Measurements from ENCODE around the gene SLC29A1. TPM values are rescaled to one million over a fixed set of nuclear protein-coding genes. Genes with fewer than 3 reads are reported as not detected.

The SLC29A1 gene
- total and polyA plus RNA-seq, 2 donors (not counting 1 experiment from before 2014, with no cell fraction given), result 6.0 to 7.3 TPM

GRCh38 chr6:44272999-44273566 is 49.7 kb downstream of the SLC29A1 start:
- peak overlapping the region; percentile 13 for H3K4me3 Mint-ChIP-seq
- no peak overlapping the region for H3K27ac ChIP-seq (ENCODE audit: low read length in 2 of 2)
- H3K9me3 Mint-ChIP-seq (ENCODE audit: insufficient read depth), result no peaks in the 10 kb centered on the region
- H3K9ac ChIP-seq (ENCODE audit: low read length), result no peak overlapping the region
- H3K27me3 Mint-ChIP-seq, result peaks cover 55% of the 10 kb centered on the region
- DNase-seq (no peak), ATAC-seq (ENCODE audit: low read depth) (no peak)
- no peaks in the 10 kb centered on the region for H3K79me2 ChIP-seq (ENCODE audit: control insufficient read depth, insufficient read depth, low read length)
- POLR2A ChIA-PET, result no interaction called here
- CTCF ChIA-PET, result no interaction called here
- intact Hi-C loops (cut with micrococcal nuclease), result no loop called here
- H2AFZ ChIP-seq (ENCODE audit: insufficient read depth, low read depth, low read length, poor library complexity, severe bottlenecking), result no peak overlapping the region
- H3K27me3 ChIP-seq (replicated peaks in 1 of 4; ENCODE audit: control extremely low read depth in 1 of 4, control insufficient read depth in 3 of 4, insufficient read depth in 4 of 4, low read length in 3 of 4), result peaks cover 0 to 76% (median 40%) of the 10 kb centered on the region in 4 experiments
- H3K4me1 ChIP-seq (ENCODE audit: control insufficient read depth in 2 of 2, insufficient read depth in 2 of 2, low read length in 2 of 2), result peaks cover 17 to 21% of the 10 kb centered on the region in 2 donors
- H4K20me1 ChIP-seq (ENCODE audit: control insufficient read depth, insufficient read depth, low read length, poor library complexity, severe bottlenecking), result no peaks in the 10 kb centered on the region
- peaks cover 0 to 7% (median 0%) of the 10 kb centered on the region in 3 donors for H3K9me3 ChIP-seq (ENCODE audit: control extremely low read depth in 1 of 3, control insufficient read depth in 2 of 3, insufficient read depth in 1 of 3, low read length in 2 of 3)
- no peak for TF ChIP-seq EZH2 (IDR thresholded peaks at IDR 0.05; ENCODE audit: borderline replicate concordance, insufficient read depth, low read depth, low read length, poor library complexity, severe bottlenecking)
- TF ChIP-seq CTCF (IDR thresholded peaks at IDR 0.05), result no peak
- no peak overlapping the region for H3K4me2 ChIP-seq (replicated peaks; ENCODE audit: low read depth, low read length, poor library complexity, severe bottlenecking)
- no peaks in the 10 kb centered on the region for H3K36me3 ChIP-seq (replicated peaks in 1 of 2; ENCODE audit: control extremely low read depth in 1 of 2, control insufficient read depth in 1 of 2, extremely low read depth in 1 of 2, insufficient read depth in 2 of 2, low read length in 1 of 2)
- H3K27ac Mint-ChIP-seq, result no peak overlapping the region
- peaks cover 20% of the 10 kb centered on the region for H3K4me1 Mint-ChIP-seq
- no peak overlapping the region for H3K4me3 ChIP-seq (ENCODE audit: control extremely low read depth in 1 of 5, extremely low read depth in 1 of 5, insufficient read depth in 1 of 5, low read depth in 2 of 5, low read length in 4 of 5)
- 91% methylated on average over 16 of the region's 23 CpGs for WGBS (ENCODE audit: insufficient coverage)

- CTCF ChIA-PET, result no interaction called here
- Histone ChIP-seq H3K9ac (ENCODE audit: low read length) (no peak overlapping the region), H3K4me2 (replicated peaks; ENCODE audit: low read depth, low read length, poor library complexity, severe bottlenecking) (no peak overlapping the region), H4K20me1 (ENCODE audit: control insufficient read depth, insufficient read depth, low read length, poor library complexity, severe bottlenecking) (no peaks in the 10 kb centered on the region), H3K79me2 (ENCODE audit: control insufficient read depth, insufficient read depth, low read length) (no peaks in the 10 kb centered on the region), H3K9me3 (ENCODE audit: control extremely low read depth in 1 of 3, control insufficient read depth in 2 of 3, insufficient read depth in 1 of 3, low read length in 2 of 3) (peaks cover 0 to 10% (median 0%) of the 10 kb centered on the region in 3 donors), H2AFZ (ENCODE audit: insufficient read depth, low read depth, low read length, poor library complexity, severe bottlenecking) (no peak overlapping the region), H3K27me3 (replicated peaks in 1 of 4; ENCODE audit: control extremely low read depth in 1 of 4, control insufficient read depth in 3 of 4, insufficient read depth in 4 of 4, low read length in 3 of 4) (peaks cover 0 to 79% (median 41%) of the 10 kb centered on the region in 4 experiments), H3K27ac (ENCODE audit: low read length in 2 of 2) (no peak overlapping the region), H3K4me1 (ENCODE audit: control insufficient read depth in 2 of 2, insufficient read depth in 2 of 2, low read length in 2 of 2) (peaks cover 17 to 21% of the 10 kb centered on the region in 2 donors), H3K36me3 (replicated peaks in 1 of 2; ENCODE audit: control extremely low read depth in 1 of 2, control insufficient read depth in 1 of 2, extremely low read depth in 1 of 2, insufficient read depth in 2 of 2, low read length in 1 of 2) (no peaks in the 10 kb centered on the region), H3K4me3 (ENCODE audit: control extremely low read depth in 1 of 5, extremely low read depth in 1 of 5, insufficient read depth in 1 of 5, low read depth in 2 of 5, low read length in 4 of 5) (no peak overlapping the region)
- intact Hi-C loops (cut with micrococcal nuclease), result no loop called here
- no CpG with 5 or more reads among the region's 1 CpG for WGBS (ENCODE audit: insufficient coverage)
- POLR2A ChIA-PET, result no interaction called here
- peaks cover 61% of the 10 kb centered on the region for H3K27me3 Mint-ChIP-seq
- H3K4me1 Mint-ChIP-seq, result peaks cover 20% of the 10 kb centered on the region
- no peak for ATAC-seq (ENCODE audit: low read depth)
- DNase-seq, result no peak
- H3K4me3 Mint-ChIP-seq, result no peak overlapping the region
- TF ChIP-seq EZH2 (IDR thresholded peaks at IDR 0.05; ENCODE audit: borderline replicate concordance, insufficient read depth, low read depth, low read length, poor library complexity, severe bottlenecking), result no peak
- TF ChIP-seq CTCF (IDR thresholded peaks at IDR 0.05), result no peak
- H3K9me3 Mint-ChIP-seq (ENCODE audit: insufficient read depth), result no peaks in the 10 kb centered on the region
- no peak overlapping the region for H3K27ac Mint-ChIP-seq
Measured at GRCh38 chr6:44273617-44274016, 50.2 kb downstream of the SLC29A1 start.
